Esophagus squamous epithelium (tissue), 4 donors: ENCODE data around the gene PPAN.

Experiments
- POLR2A ChIP-seq, 4 donors: fragments of 450-650 bp; IDR thresholded peaks; one replicate each; pipeline ENCODE4 v1.6.1; 2017; ENCODE audit warnings: antibody characterized with exemption in 4 of 4, mild to moderate bottlenecking in 4 of 4, moderate library complexity in 3 of 4
- TF ChIP-seq, protein P1 (sequence below), 6 experiments: fragments of 450-650 bp in 4 of 6; fragments of 200-600 bp in 2 of 6; sonication (generic) in 2 of 6; IDR thresholded peaks; one replicate each; pipeline ENCODE4 v1.5.1; 2016 to 2019; ENCODE audit warnings: antibody characterized with exemption in 6 of 6, mild to moderate bottlenecking in 4 of 6, moderate library complexity in 4 of 6

DNA sequence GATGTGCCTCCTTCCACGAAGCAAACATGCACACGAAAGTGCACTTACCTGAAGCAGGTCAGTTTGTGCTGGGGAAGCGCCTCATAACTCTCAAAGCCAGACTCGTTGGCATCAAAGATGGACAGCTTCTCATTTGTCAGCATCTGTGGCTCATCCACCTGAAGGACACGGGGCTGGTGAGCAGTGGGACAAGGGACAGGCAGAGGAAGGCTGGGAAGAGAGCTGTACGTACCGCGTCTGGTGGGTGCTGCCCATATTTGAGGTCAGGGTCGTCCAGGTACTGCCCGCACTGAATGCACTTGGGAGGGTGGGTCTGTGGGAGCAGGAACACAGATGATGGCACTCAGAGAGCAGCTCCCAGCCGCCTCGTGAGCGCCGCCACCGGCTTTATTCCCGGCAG, 53.4 kb downstream of the PPAN start:
- TF ChIP-seq, protein P1, sequence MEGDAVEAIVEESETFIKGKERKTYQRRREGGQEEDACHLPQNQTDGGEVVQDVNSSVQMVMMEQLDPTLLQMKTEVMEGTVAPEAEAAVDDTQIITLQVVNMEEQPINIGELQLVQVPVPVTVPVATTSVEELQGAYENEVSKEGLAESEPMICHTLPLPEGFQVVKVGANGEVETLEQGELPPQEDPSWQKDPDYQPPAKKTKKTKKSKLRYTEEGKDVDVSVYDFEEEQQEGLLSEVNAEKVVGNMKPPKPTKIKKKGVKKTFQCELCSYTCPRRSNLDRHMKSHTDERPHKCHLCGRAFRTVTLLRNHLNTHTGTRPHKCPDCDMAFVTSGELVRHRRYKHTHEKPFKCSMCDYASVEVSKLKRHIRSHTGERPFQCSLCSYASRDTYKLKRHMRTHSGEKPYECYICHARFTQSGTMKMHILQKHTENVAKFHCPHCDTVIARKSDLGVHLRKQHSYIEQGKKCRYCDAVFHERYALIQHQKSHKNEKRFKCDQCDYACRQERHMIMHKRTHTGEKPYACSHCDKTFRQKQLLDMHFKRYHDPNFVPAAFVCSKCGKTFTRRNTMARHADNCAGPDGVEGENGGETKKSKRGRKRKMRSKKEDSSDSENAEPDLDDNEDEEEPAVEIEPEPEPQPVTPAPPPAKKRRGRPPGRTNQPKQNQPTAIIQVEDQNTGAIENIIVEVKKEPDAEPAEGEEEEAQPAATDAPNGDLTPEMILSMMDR (IDR thresholded peaks at IDR 0.05), result no peak
- TF ChIP-seq POLR2A (IDR thresholded peaks at IDR 0.05), result no peak
